Neural crest cell (in vitro differentiated cells): ENCODE results near the gene GRN. TPM values are rescaled to one million over a fixed set of nuclear protein-coding genes. Genes with fewer than 3 reads are reported as not detected.

Experiments
- DNase-seq: peaks from one replicate; pipeline ENCODE4 v3.0.0; 2021; ENCODE audit warnings: low read depth, mixed read lengths, low spot score
- H3K27ac Mint-ChIP-seq: one replicate; pipeline ENCODE4 v1.8.0; 2021; ENCODE audit warnings: mild to moderate bottlenecking, mixed read lengths; ENCODE audit not compliant: unreplicated experiment
- H3K27me3 Mint-ChIP-seq: 2 replicates; pipeline ENCODE4 v1.8.0; 2021; ENCODE audit warnings: low read depth, mild to moderate bottlenecking, mixed read lengths
- H3K36me3 Mint-ChIP-seq: 2 replicates; pipeline ENCODE4 v1.8.0; 2021; ENCODE audit warnings: low read depth, mild to moderate bottlenecking, mixed read lengths
- H3K4me1 Mint-ChIP-seq: 2 replicates; pipeline ENCODE4 v1.8.0; 2021; ENCODE audit warnings: mixed read lengths
- H3K4me3 Mint-ChIP-seq: one replicate; pipeline ENCODE4 v1.8.0; 2021; ENCODE audit warnings: mild to moderate bottlenecking, mixed read lengths
- H3K9me3 Mint-ChIP-seq: 2 replicates; pipeline ENCODE4 v1.8.0; 2021; ENCODE audit warnings: mixed read lengths
- CTCF ChIP-seq: fragments of 200-600 bp; sonication (generic); conservative IDR thresholded peaks from 2 replicates; pipeline ENCODE4 v1.5.0; 2021; ENCODE audit warnings: antibody characterized with exemption, mild to moderate bottlenecking
- total RNA-seq: library from RNA; stranded (reverse); gene quantifications from 2 replicates; pipeline ENCODE4 v1.2.1, GENCODE V29; 2021

The GRN gene
- total RNA-seq, 1 donor from 2014 or later, result 70.0 TPM

- no peak for TF ChIP-seq CTCF
- Mint-ChIP-seq H3K4me1 (no peaks in the 10 kb centered on the region), H3K9me3 (no peaks in the 10 kb centered on the region), H3K27me3 (no peaks in the 10 kb centered on the region), H3K27ac (peak overlapping the region; percentile 75), H3K36me3 (peaks cover 16% of the 10 kb centered on the region), H3K4me3 (no peak overlapping the region)
- DNase-seq, result no peak
These were observed 52.7 kb downstream of the GRN start for GRCh38 chr17:44397479-44398440.

GRCh38 chr17:44398692-44399691, 53.9 kb downstream of the GRN start:
- no peak for TF ChIP-seq CTCF
- no peaks in the 10 kb centered on the region for H3K9me3 Mint-ChIP-seq
- no peaks in the 10 kb centered on the region for H3K4me1 Mint-ChIP-seq
- no peaks in the 10 kb centered on the region for H3K27me3 Mint-ChIP-seq
- H3K36me3 Mint-ChIP-seq, result peaks cover 16% of the 10 kb centered on the region
- H3K4me3 Mint-ChIP-seq, result no peak overlapping the region
- peak overlapping the region; percentile 67 for H3K27ac Mint-ChIP-seq
- DNase-seq, result no peak

- no peak overlapping the region for H3K27ac Mint-ChIP-seq
These were observed 55.2 kb downstream of the GRN start for GRCh38 chr17:44400226-44400847.

More at GRCh38 chr17:44400226-44400847, 55.2 kb downstream of the GRN start:
- Mint-ChIP-seq H3K4me3 (peak overlapping the region; percentile 32), H3K4me1 (no peaks in the 10 kb centered on the region), H3K9me3 (no peaks in the 10 kb centered on the region), H3K27me3 (no peaks in the 10 kb centered on the region), H3K36me3 (peaks cover 16% of the 10 kb centered on the region)
- no peak for DNase-seq
- TF ChIP-seq CTCF, result peak; percentile 61

Other genes with a start within 250 kb of the GRN start
- gene HDAC5, start 221.7 kb upstream of the GRN start, total RNA-seq, result 27.1 and 27.2 TPM in 2 replicates
- 22.1 and 23.3 TPM in 2 replicates for gene HROB, start 203.4 kb upstream of the GRN start, total RNA-seq
- gene ASB16, start 174.6 kb upstream of the GRN start, total RNA-seq, result 0.25 and 0.26 TPM in 2 replicates
- gene TMUB2, start 158.3 kb upstream of the GRN start, total RNA-seq, result 33.5 and 33.7 TPM in 2 replicates
- gene ATXN7L3, start 145.4 kb upstream of the GRN start, total RNA-seq, result 115 and 119 TPM in 2 replicates
- 106 and 108 TPM in 2 replicates for gene UBTF, start 125.6 kb upstream of the GRN start, total RNA-seq
- not detected in 2 replicates for gene SLC4A1, start 77.2 kb upstream of the GRN start, total RNA-seq
- gene RUNDC3A, start 36.7 kb upstream of the GRN start, total RNA-seq, result 8.7 and 12.9 TPM in 2 replicates
- gene SLC25A39, start 20.5 kb upstream of the GRN start, total RNA-seq, result 114 and 122 TPM in 2 replicates
- 50.6 and 51.9 TPM in 2 replicates for gene FAM171A2, start 18.6 kb downstream of the GRN start, total RNA-seq
- 7.3 and 8.1 TPM in 2 replicates for gene ITGA2B, start 44.3 kb downstream of the GRN start, total RNA-seq
- 47.0 and 52.9 TPM in 2 replicates for gene GPATCH8, start 158.1 kb downstream of the GRN start, total RNA-seq
- 93.5 and 96.2 TPM in 2 replicates for gene FZD2, start 212.2 kb downstream of the GRN start, total RNA-seq